RKO (cell line): ENCODE results near the gene WDR31.
"Not testable (repeated sequence)": the region's sequence is repeated elsewhere in the genome, so short reads cannot be mapped to it uniquely, and the experiment has no call there.

ENCODE experiments used
- DNase-seq: peaks from one replicate; pipeline ENCODE4 v3.0.0-alpha.2; 2016; ENCODE audit warnings: low spot score

WDR31 gene

DNA sequence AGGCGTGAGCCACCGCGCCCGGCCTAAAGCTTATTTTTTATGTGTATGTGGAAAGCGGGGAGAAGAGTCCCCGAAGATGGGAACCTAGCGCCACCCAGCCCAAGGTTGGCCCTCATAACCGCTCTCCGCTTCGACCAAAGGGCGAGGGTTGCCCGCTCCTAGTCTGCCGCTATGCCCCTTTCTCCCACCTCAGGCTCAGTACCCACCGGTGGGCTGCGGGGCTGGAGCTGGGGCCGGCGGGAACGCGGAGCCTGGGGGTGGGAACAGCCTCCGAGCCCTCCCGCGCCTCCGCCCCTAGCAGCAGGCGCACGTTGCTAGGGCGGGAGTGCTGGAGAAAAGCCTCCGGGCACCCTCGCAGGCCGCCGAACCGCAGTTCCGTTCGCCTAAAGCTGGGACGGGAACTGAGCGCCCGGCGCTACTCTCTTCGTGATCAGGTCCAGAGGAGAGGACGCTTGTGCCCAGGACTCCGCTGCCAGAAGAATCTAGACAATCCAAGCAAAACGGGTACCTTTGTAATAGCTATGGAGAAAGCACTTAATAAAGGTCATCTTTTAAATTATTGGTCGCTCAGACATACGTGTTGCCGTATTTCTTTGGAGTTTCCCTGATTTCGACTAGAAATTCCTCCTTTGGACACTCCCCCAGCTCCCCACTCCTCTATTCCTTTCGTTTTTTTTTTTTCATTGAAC, at the start of gene WDR31:
WDR31 (minus strand) TSS at position 265 of the 689 bp plus-strand sequence. CDS start 8,253 bp downstream, outside the sequence.
- peak; percentile 92 for DNase-seq

DNA sequence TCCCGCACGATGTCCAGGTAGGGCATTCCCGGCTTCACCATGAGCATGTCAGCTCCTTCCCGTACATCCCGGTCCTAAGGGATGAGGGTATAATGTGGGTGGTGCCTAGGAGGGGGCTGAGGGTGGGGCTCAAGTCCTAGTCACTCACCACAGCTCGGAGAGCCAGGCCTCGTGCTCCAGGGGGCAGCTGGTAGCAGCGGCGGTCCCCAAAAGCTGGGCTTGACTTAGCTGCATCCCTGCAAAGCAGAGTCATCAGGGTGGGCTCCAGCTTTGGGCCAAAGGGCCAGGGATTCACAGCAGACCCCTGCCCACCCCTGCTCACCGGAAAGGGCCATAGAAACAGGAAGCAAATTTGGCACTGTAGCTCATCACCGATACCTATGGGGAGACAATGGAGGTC, 49.4 kb upstream of the WDR31 start:
- no peak for DNase-seq

DNA sequence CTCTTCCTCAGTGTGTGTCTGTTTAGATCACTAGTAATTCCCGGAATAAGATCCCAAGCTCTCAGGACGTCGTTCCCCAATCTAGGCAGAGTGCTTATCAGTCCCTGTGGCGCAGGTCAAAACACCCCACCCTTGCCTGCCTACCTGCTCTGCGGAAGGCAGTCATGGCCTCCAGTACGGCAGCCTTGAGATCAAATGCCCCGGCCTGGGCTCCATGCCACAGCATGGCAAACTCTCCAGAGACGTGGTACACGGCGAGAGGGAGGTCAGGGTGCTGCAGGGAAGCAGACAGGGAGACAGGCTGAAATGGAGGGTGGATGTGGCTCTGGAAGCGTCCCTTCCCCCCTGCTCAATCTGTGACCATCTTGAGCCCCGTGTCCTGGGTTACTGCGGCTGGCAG, 48.8 kb upstream of the WDR31 start:
- DNase-seq: no peak

DNA sequence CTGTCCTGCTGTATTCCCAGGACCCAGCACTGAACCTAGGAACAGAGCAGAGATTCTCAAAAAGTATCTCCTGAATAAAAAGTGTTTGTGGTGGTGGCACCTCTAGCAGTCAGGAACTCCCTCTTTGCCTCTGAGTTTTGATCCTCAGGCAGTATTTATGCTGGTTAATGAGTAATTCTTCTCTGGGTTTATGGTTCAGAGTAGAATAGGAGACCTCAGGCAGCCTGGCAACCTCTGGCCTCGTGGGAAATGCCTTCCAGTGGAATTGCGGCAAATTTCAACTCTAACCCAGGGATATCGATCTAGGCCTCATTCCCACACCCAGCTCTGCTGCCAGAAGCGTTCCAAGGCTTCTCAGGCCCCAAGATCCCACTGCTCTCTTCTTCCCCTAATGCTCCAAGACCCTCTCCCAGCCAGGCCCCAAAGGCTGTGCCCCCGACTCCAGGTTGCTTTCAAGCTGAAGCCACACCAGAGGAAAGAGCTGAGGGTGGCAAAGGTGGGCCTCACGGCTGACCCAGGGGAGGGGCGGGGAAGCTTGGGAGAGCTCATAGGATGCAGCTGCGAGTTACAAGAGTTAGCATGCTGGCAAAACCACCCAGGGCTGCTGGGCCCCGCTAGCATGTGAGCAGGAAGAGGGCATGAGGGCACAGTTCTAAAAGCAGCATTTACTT, 47.6 kb upstream of the WDR31 start:
- DNase-seq: no peak

- no peak for DNase-seq
These were observed 46.7 kb upstream of the WDR31 start for GRCh38 chr9:113386571-113387393.

DNA sequence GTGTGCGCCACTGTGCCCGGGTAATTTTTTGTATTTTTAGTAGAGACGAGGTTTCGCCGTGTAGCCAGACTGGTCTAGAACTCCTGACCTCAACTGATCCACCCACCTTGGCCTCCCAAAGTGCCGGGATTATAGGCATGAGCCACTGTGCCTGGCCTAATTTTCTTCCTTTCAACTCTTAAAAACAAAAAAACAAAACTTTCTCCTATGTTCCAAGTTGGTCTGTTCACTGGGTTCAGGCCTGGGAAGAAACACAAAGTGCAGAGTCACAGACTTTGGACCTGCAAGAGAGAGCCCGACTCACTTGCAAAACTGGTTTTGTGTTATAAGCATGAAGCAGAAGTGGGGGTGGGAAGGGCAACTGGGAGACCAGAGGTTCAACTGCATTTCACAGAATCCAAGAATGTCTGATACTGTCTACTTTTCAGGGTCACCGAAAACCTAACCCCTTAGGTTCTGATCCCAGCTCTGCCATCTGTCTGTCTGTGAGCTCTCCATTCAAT, 41.9 kb upstream of the WDR31 start:
- no peak for DNase-seq

DNA sequence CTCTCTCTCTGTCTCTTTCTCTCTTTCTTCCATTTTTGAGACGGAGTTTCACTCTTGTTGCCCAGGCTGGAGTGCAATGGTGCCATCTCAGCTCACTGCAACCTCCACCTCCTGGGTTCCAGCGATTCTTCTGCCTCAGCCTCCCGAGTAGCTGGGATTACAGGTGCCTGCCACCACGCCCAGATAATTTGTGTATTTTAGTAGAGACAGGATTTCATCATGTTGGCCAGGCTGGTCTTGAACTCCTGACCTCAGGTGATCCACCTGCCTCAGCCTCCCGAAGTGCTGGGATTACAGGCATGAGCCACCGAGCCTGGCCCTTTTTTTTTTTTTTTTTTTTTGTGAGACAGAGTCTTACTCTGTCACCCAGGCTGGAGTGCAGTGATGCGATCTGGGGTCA, 41.4 kb upstream of the WDR31 start:
- not testable (repeated sequence) for DNase-seq

- no peak for DNase-seq
These were observed 40.8 kb upstream of the WDR31 start for GRCh38 chr9:113380869-113381378.

GRCh38 chr9:113379829-113380210, 39.7 kb upstream of the WDR31 start:
- DNase-seq: not testable (repeated sequence)

GRCh38 chr9:113379094-113379828, 39.2 kb upstream of the WDR31 start:
- not testable (repeated sequence) for DNase-seq

GRCh38 chr9:113376634-113377567, 36.8 kb upstream of the WDR31 start, which contains the start of gene HDHD3:
HDHD3 (minus strand) TSS chr9:113376986; CDS start chr9:113374354, 2,632 bp downstream.
- DNase-seq: peak; percentile 87

- DNase-seq: peak; percentile 92
These were observed 35.3 kb upstream of the WDR31 start for GRCh38 chr9:113375057-113376023.

- no peak for DNase-seq
These were observed 33.8 kb upstream of the WDR31 start for GRCh38 chr9:113373676-113374392.

- DNase-seq: no peak
These were observed 33.2 kb upstream of the WDR31 start for GRCh38 chr9:113373256-113373655.

GRCh38 chr9:113372059-113372458, 32.0 kb upstream of the WDR31 start:
- DNase-seq: no peak

- no peak for DNase-seq
These were observed 30.8 kb upstream of the WDR31 start for GRCh38 chr9:113370806-113371325.

DNA sequence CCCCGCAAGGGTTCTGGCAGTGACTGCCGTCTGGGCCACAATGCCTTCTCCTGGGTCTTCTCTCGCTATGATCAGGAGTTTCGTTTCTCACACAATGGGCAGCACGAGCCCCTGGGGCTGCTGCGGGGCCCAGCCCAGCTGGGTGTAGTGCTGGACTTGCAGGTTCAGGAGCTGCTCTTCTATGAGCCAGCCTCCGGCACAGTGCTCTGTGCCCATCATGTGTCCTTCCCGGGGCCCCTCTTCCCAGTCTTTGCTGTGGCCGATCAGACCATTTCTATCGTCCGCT, 29.7 kb upstream of the WDR31 start:
- DNase-seq: no peak
